ENCODE results near the gene A3GALT2.
A peak's percentile ranks its signal among the peaks of the same experiment; 100 is the strongest.

The A3GALT2 gene

GRCh38 chr1:33317354-33317753 is 3.5 kb downstream of the A3GALT2 start:
- no peak overlapping the region for H2BK5ac ChIP-seq (ENCODE audit: low read length)
- H3K18ac ChIP-seq (ENCODE audit: low read length) = no peak overlapping the region
- H2AK5ac ChIP-seq (ENCODE audit: low read length) = no peak overlapping the region
- H3K4me3 ChIP-seq (ENCODE audit: low read length) = no peak overlapping the region
- no peaks in the 10 kb centered on the region for H3K79me1 ChIP-seq (ENCODE audit: low read length)
- no peak overlapping the region for H3K9ac ChIP-seq (ENCODE audit: low read length)
- H3K4me2 ChIP-seq (ENCODE audit: low read length) = no peak overlapping the region
- H4K8ac ChIP-seq (ENCODE audit: low read depth, low read length) = no peak overlapping the region
- no peak overlapping the region for H3K23ac ChIP-seq (ENCODE audit: low read length)
- H3K27ac ChIP-seq (ENCODE audit: low read depth, low read length) = no peak overlapping the region
- H3K27me3 ChIP-seq (ENCODE audit: insufficient read depth, low read length, poor library complexity) = no peaks in the 10 kb centered on the region
- no CpG with 5 or more reads among the region's 1 CpG for WGBS (ENCODE audit: extremely low coverage, insufficient coverage, low lambda C conversion rate)
- no peak overlapping the region for H3K4ac ChIP-seq (ENCODE audit: low read depth, low read length)
- no peaks in the 10 kb centered on the region for H3K79me2 ChIP-seq (ENCODE audit: control insufficient read depth, insufficient read depth, low read length)
- no peak for DNase-seq
- H3K4me1 ChIP-seq (ENCODE audit: control insufficient read depth, low read depth, low read length) = no peaks in the 10 kb centered on the region
- H3K36me3 ChIP-seq (ENCODE audit: control insufficient read depth, insufficient read depth, low read length) = no peaks in the 10 kb centered on the region
- no peak overlapping the region for H4K5ac ChIP-seq (ENCODE audit: low read length)
- H2BK120ac ChIP-seq (ENCODE audit: low read depth, low read length) = no peak overlapping the region
- H3K56ac ChIP-seq (ENCODE audit: low read length) = no peak overlapping the region
- no peak overlapping the region for H2BK15ac ChIP-seq (replicated peaks; ENCODE audit: low read depth)

GRCh38 chr1:33316601-33317000 is 4.3 kb downstream of the A3GALT2 start:
- H3K4ac ChIP-seq (ENCODE audit: low read depth, low read length) = no peak overlapping the region
- H3K56ac ChIP-seq (ENCODE audit: low read length) = peak overlapping the region; percentile 7
- H2AK5ac ChIP-seq (ENCODE audit: low read length) = no peak overlapping the region
- H3K4me2 ChIP-seq (ENCODE audit: low read length) = no peak overlapping the region
- no peak for DNase-seq
- no peak overlapping the region for H4K5ac ChIP-seq (ENCODE audit: low read length)
- H2BK5ac ChIP-seq (ENCODE audit: low read length) = no peak overlapping the region
- no peaks in the 10 kb centered on the region for H3K4me1 ChIP-seq (ENCODE audit: control insufficient read depth, low read depth, low read length)
- H2BK120ac ChIP-seq (ENCODE audit: low read depth, low read length) = no peak overlapping the region
- no peak overlapping the region for H3K9ac ChIP-seq (ENCODE audit: low read length)
- H3K36me3 ChIP-seq (ENCODE audit: control insufficient read depth, insufficient read depth, low read length) = no peaks in the 10 kb centered on the region
- H3K27ac ChIP-seq (ENCODE audit: low read depth, low read length) = no peak overlapping the region
- no peak overlapping the region for H4K8ac ChIP-seq (ENCODE audit: low read depth, low read length)
- no peaks in the 10 kb centered on the region for H3K79me2 ChIP-seq (ENCODE audit: control insufficient read depth, insufficient read depth, low read length)
- no peak overlapping the region for H3K4me3 ChIP-seq (ENCODE audit: low read length)
- H3K23ac ChIP-seq (ENCODE audit: low read length) = no peak overlapping the region
- H3K27me3 ChIP-seq (ENCODE audit: insufficient read depth, low read length, poor library complexity) = no peaks in the 10 kb centered on the region
- H3K18ac ChIP-seq (ENCODE audit: low read length) = no peak overlapping the region
- H2BK15ac ChIP-seq (replicated peaks; ENCODE audit: low read depth) = no peak overlapping the region
- no CpG with 5 or more reads among the region's 2 CpGs for WGBS (ENCODE audit: extremely low coverage, insufficient coverage, low lambda C conversion rate)
- no peaks in the 10 kb centered on the region for H3K79me1 ChIP-seq (ENCODE audit: low read length)

- Histone ChIP-seq H3K27me3 (ENCODE audit: insufficient read depth, low read length, poor library complexity) (no peaks in the 10 kb centered on the region), H3K79me1 (ENCODE audit: low read length) (no peaks in the 10 kb centered on the region), H2AK5ac (ENCODE audit: low read length) (no peak overlapping the region), H3K4me3 (ENCODE audit: low read length) (no peak overlapping the region), H3K27ac (ENCODE audit: low read depth, low read length) (no peak overlapping the region), H3K23ac (ENCODE audit: low read length) (no peak overlapping the region), H2BK5ac (ENCODE audit: low read length) (no peak overlapping the region), H2BK15ac (replicated peaks; ENCODE audit: low read depth) (no peak overlapping the region), H3K79me2 (ENCODE audit: control insufficient read depth, insufficient read depth, low read length) (no peaks in the 10 kb centered on the region), H3K18ac (ENCODE audit: low read length) (no peak overlapping the region), H2BK120ac (ENCODE audit: low read depth, low read length) (no peak overlapping the region), H3K9ac (ENCODE audit: low read length) (no peak overlapping the region), H4K5ac (ENCODE audit: low read length) (no peak overlapping the region), H3K4ac (ENCODE audit: low read depth, low read length) (no peak overlapping the region), H3K56ac (ENCODE audit: low read length) (no peak overlapping the region), H3K4me1 (ENCODE audit: control insufficient read depth, low read depth, low read length) (no peaks in the 10 kb centered on the region), H3K36me3 (ENCODE audit: control insufficient read depth, insufficient read depth, low read length) (no peaks in the 10 kb centered on the region), H4K8ac (ENCODE audit: low read depth, low read length) (no peak overlapping the region), H3K4me2 (ENCODE audit: low read length) (no peak overlapping the region)
- no CpG with 5 or more reads among the region's 9 CpGs for WGBS (ENCODE audit: extremely low coverage, insufficient coverage, low lambda C conversion rate)
- DNase-seq = no peak
Observed at GRCh38 chr1:33314416-33314815, 6.5 kb downstream of the A3GALT2 start.

- WGBS (ENCODE audit: extremely low coverage, insufficient coverage, low lambda C conversion rate) = no CpG with 5 or more reads among the region's 5 CpGs
- Histone ChIP-seq H3K56ac (ENCODE audit: low read length) (no peak overlapping the region), H3K36me3 (ENCODE audit: control insufficient read depth, insufficient read depth, low read length) (no peaks in the 10 kb centered on the region), H2BK15ac (replicated peaks; ENCODE audit: low read depth) (no peak overlapping the region), H3K4me2 (ENCODE audit: low read length) (no peak overlapping the region), H3K27me3 (ENCODE audit: insufficient read depth, low read length, poor library complexity) (no peaks in the 10 kb centered on the region), H2BK5ac (ENCODE audit: low read length) (no peak overlapping the region), H3K4me3 (ENCODE audit: low read length) (no peak overlapping the region), H3K4ac (ENCODE audit: low read depth, low read length) (no peak overlapping the region), H2BK120ac (ENCODE audit: low read depth, low read length) (no peak overlapping the region), H3K79me1 (ENCODE audit: low read length) (no peaks in the 10 kb centered on the region), H3K4me1 (ENCODE audit: control insufficient read depth, low read depth, low read length) (no peaks in the 10 kb centered on the region), H2AK5ac (ENCODE audit: low read length) (no peak overlapping the region), H3K9ac (ENCODE audit: low read length) (no peak overlapping the region), H3K79me2 (ENCODE audit: control insufficient read depth, insufficient read depth, low read length) (no peaks in the 10 kb centered on the region), H4K8ac (ENCODE audit: low read depth, low read length) (no peak overlapping the region), H3K27ac (ENCODE audit: low read depth, low read length) (no peak overlapping the region), H3K23ac (ENCODE audit: low read length) (no peak overlapping the region), H4K5ac (ENCODE audit: low read length) (no peak overlapping the region), H3K18ac (ENCODE audit: low read length) (no peak overlapping the region)
- no peak for DNase-seq
Observed at GRCh38 chr1:33312413-33312749, 8.5 kb downstream of the A3GALT2 start.

GRCh38 chr1:33311706-33312412 is 9.0 kb downstream of the A3GALT2 start:
- H3K9ac ChIP-seq (ENCODE audit: low read length) = no peak overlapping the region
- H3K36me3 ChIP-seq (ENCODE audit: control insufficient read depth, insufficient read depth, low read length) = no peaks in the 10 kb centered on the region
- no peak overlapping the region for H3K4me2 ChIP-seq (ENCODE audit: low read length)
- no peaks in the 10 kb centered on the region for H3K79me2 ChIP-seq (ENCODE audit: control insufficient read depth, insufficient read depth, low read length)
- no peaks in the 10 kb centered on the region for H3K79me1 ChIP-seq (ENCODE audit: low read length)
- no peaks in the 10 kb centered on the region for H3K4me1 ChIP-seq (ENCODE audit: control insufficient read depth, low read depth, low read length)
- H3K18ac ChIP-seq (ENCODE audit: low read length) = no peak overlapping the region
- no peak for DNase-seq
- H2BK120ac ChIP-seq (ENCODE audit: low read depth, low read length) = no peak overlapping the region
- no peak overlapping the region for H3K56ac ChIP-seq (ENCODE audit: low read length)
- H4K5ac ChIP-seq (ENCODE audit: low read length) = no peak overlapping the region
- no peak overlapping the region for H3K4me3 ChIP-seq (ENCODE audit: low read length)
- H2AK5ac ChIP-seq (ENCODE audit: low read length) = no peak overlapping the region
- peaks cover under 1% of the 10 kb centered on the region for H3K27me3 ChIP-seq (ENCODE audit: insufficient read depth, low read length, poor library complexity)
- H4K8ac ChIP-seq (ENCODE audit: low read depth, low read length) = no peak overlapping the region
- H3K4ac ChIP-seq (ENCODE audit: low read depth, low read length) = no peak overlapping the region
- H2BK5ac ChIP-seq (ENCODE audit: low read length) = no peak overlapping the region
- no peak overlapping the region for H3K27ac ChIP-seq (ENCODE audit: low read depth, low read length)
- no peak overlapping the region for H3K23ac ChIP-seq (ENCODE audit: low read length)
- no peak overlapping the region for H2BK15ac ChIP-seq (replicated peaks; ENCODE audit: low read depth)
- WGBS (ENCODE audit: extremely low coverage, insufficient coverage, low lambda C conversion rate) = no CpG with 5 or more reads among the region's 7 CpGs

GRCh38 chr1:33310702-33311101 is 10.2 kb downstream of the A3GALT2 start:
- Histone ChIP-seq H3K56ac (ENCODE audit: low read length) (no peak overlapping the region), H4K8ac (ENCODE audit: low read depth, low read length) (no peak overlapping the region), H3K79me2 (ENCODE audit: control insufficient read depth, insufficient read depth, low read length) (no peaks in the 10 kb centered on the region), H3K4me1 (ENCODE audit: control insufficient read depth, low read depth, low read length) (no peaks in the 10 kb centered on the region), H3K18ac (ENCODE audit: low read length) (no peak overlapping the region), H3K4me3 (ENCODE audit: low read length) (no peak overlapping the region), H3K27ac (ENCODE audit: low read depth, low read length) (no peak overlapping the region), H2BK5ac (ENCODE audit: low read length) (no peak overlapping the region), H2AK5ac (ENCODE audit: low read length) (no peak overlapping the region), H2BK15ac (replicated peaks; ENCODE audit: low read depth) (no peak overlapping the region), H3K27me3 (ENCODE audit: insufficient read depth, low read length, poor library complexity) (peaks cover 8% of the 10 kb centered on the region), H3K4ac (ENCODE audit: low read depth, low read length) (no peak overlapping the region), H3K23ac (ENCODE audit: low read length) (no peak overlapping the region), H3K36me3 (ENCODE audit: control insufficient read depth, insufficient read depth, low read length) (no peaks in the 10 kb centered on the region), H4K5ac (ENCODE audit: low read length) (no peak overlapping the region), H3K79me1 (ENCODE audit: low read length) (no peaks in the 10 kb centered on the region), H2BK120ac (ENCODE audit: low read depth, low read length) (no peak overlapping the region), H3K4me2 (ENCODE audit: low read length) (no peak overlapping the region), H3K9ac (ENCODE audit: low read length) (no peak overlapping the region)
- no CpG with 5 or more reads among the region's 8 CpGs for WGBS (ENCODE audit: extremely low coverage, insufficient coverage, low lambda C conversion rate)
- DNase-seq = no peak
